ENCODE results near the gene CDC16. TPM values are rescaled to one million over a fixed set of nuclear protein-coding genes. Genes with fewer than 3 reads are reported as not detected.

The CDC16 gene
- total and polyA plus RNA-seq, 2 of the 13 experiments (the other 11 are each of a cell fraction or from before 2014, with no cell fraction given): 24.2 to 60.9 TPM

DNA sequence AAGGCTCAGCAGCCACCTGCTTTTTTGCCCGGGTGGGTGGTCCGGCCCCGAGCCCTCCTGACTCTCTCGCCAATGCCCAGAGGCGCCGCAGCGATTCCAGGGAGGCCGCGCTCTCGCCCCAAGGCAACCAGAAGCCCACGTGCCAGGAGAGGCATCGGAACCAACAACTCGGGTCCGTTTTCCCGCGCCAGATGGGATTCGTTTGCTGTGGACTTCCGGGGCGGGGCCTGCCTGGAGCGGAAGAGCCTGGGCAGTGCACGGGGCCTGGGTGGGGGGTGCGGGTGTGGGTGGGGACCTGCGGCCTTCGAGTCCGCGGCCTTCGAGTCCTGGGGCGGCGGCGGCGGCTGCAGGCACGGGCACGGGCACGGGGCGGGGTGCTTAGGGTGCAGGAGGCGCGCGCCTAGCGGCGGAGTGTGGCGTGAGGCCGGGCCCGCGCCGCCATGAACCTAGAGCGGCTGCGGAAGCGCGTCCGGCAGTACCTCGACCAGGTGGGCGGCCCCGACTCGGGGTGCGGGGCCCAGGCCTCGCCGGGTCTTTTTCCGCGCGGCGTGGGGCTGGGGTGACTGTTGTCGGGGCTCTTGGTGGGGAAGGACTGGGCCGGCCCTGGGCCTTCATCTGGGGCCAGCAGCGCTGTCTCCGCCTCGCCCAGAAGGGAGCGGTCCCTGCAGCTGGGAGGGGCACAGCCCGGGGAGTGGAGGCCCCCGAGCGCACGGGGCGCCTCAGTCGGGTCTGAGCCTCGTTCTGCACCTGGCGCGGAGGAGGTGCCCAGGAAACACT lies at the start of gene CDC16 (continued):
- TF ChIP-seq ZNF614 (CRISPR knock-in tag; IDR thresholded peaks at IDR 0.05; ENCODE audit: borderline replicate concordance) (peak; percentile 53; the same call in 1 of the 2 replicates), NCOA5 (CRISPR knock-in tag; IDR thresholded peaks at IDR 0.05) (0 out of 2 replicates have a peak, but pooled peaks have one; percentile 41), RBFOX2 (IDR thresholded peaks at IDR 0.05; ENCODE audit: low read depth, low read length) (peak; percentile 91), KDM5B (CRISPR knock-in tag; IDR thresholded peaks at IDR 0.05; ENCODE audit: borderline replicate concordance) (peak; percentile 94), BRCA1 (CRISPR knock-in tag; IDR thresholded peaks at IDR 0.05) (peak; percentile 80; the same call in 1 of the 2 replicates), ZNF572 (CRISPR knock-in tag; IDR thresholded peaks at IDR 0.05) (no peak), ARID2 (CRISPR knock-in tag; IDR thresholded peaks at IDR 0.05; ENCODE audit: borderline replicate concordance) (no peak; the same call in 1 of the 2 replicates), SATB2 (CRISPR knock-in tag; IDR thresholded peaks at IDR 0.05) (peak; percentile 82), ZNF30 (CRISPR knock-in tag; IDR thresholded peaks at IDR 0.05) (0 out of 2 replicates have a peak, but pooled peaks have one; percentile 71), MAFF (IDR thresholded peaks at IDR 0.05; ENCODE audit: low read depth, low read length) (no peak), TCF7 (IDR thresholded peaks at IDR 0.05; ENCODE audit: low read depth) (no peak), SMYD3 (CRISPR knock-in tag; IDR thresholded peaks at IDR 0.05) (peak; percentile 67; the same call in 1 of the 2 replicates), ZNF263 (CRISPR knock-in tag; IDR thresholded peaks at IDR 0.05) (peak; percentile 50; the same call in 1 of the 2 replicates), WIZ (CRISPR knock-in tag; IDR thresholded peaks at IDR 0.05) (peak; percentile 95), NFE2L2 (IDR thresholded peaks at IDR 0.05; ENCODE audit: low read length) (no peak), ATRX (CRISPR knock-in tag; IDR thresholded peaks at IDR 0.05; ENCODE audit: borderline replicate concordance) (no peak), ONECUT2 (CRISPR knock-in tag; IDR thresholded peaks at IDR 0.05) (no peak), ZNF382 (CRISPR knock-in tag; IDR thresholded peaks at IDR 0.05; ENCODE audit: borderline replicate concordance) (no peak), RFX5 (IDR thresholded peaks at IDR 0.05; ENCODE audit: low read depth, low read length) (no peak), ZNF543 (CRISPR knock-in tag; IDR thresholded peaks at IDR 0.05) (peak; percentile 59; the same call in 1 of the 2 replicates), ZNF776 (CRISPR knock-in tag; IDR thresholded peaks at IDR 0.05) (peak; percentile 91), SOX13 (IDR thresholded peaks at IDR 0.05) (no peak), SOX13 (CRISPR knock-in tag; conservative IDR thresholded peaks at IDR 0.05 in 1 of 2, IDR thresholded peaks at IDR 0.05 in 1 of 2) (0 out of 4 replicates have a peak, but pooled peaks of 1 of the 2 experiments have one; percentile 35), ZNF749 (CRISPR knock-in tag; IDR thresholded peaks at IDR 0.05; ENCODE audit: borderline replicate concordance) (peak; percentile 55; the same call in 1 of the 2 replicates), ZNF335 (CRISPR knock-in tag; IDR thresholded peaks at IDR 0.05) (0 out of 2 replicates have a peak, but pooled peaks have one; percentile 32), MIXL1 (CRISPR knock-in tag; IDR thresholded peaks at IDR 0.05) (peak; percentile 74), HNRNPK (IDR thresholded peaks at IDR 0.05; ENCODE audit: low read depth, low read length, poor library complexity, severe bottlenecking) (peak; percentile 90)
- TF ChIP-seq, protein P1, sequence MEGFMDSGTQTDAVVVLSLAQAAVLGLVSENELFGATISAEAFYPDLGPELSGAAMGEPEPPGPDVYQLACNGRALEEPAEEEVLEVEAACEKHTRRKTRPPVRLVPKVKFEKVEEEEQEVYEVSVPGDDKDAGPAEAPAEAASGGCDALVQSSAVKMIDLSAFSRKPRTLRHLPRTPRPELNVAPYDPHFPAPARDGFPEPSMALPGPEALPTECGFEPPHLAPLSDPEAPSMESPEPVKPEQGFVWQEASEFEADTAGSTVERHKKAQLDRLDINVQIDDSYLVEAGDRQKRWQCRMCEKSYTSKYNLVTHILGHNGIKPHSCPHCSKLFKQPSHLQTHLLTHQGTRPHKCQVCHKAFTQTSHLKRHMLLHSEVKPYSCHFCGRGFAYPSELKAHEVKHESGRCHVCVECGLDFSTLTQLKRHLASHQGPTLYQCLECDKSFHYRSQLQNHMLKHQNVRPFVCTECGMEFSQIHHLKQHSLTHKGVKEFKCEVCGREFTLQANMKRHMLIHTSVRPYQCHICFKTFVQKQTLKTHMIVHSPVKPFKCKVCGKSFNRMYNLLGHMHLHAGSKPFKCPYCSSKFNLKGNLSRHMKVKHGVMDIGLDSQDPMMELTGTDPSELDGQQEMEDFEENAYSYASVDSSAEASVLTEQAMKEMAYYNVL (CRISPR knock-in tag; IDR thresholded peaks at IDR 0.05; ENCODE audit: borderline replicate concordance): no peak
- TF ChIP-seq, protein P2, sequence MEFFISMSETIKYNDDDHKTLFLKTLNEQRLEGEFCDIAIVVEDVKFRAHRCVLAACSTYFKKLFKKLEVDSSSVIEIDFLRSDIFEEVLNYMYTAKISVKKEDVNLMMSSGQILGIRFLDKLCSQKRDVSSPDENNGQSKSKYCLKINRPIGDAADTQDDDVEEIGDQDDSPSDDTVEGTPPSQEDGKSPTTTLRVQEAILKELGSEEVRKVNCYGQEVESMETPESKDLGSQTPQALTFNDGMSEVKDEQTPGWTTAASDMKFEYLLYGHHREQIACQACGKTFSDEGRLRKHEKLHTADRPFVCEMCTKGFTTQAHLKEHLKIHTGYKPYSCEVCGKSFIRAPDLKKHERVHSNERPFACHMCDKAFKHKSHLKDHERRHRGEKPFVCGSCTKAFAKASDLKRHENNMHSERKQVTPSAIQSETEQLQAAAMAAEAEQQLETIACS (CRISPR knock-in tag; IDR thresholded peaks at IDR 0.05): peak; percentile 89
